Adrenal gland (tissue), 5 donors: ENCODE measurements around the gene CD74.

ENCODE experiments used
- CTCF ChIP-seq, 6 experiments: fragments of 450-650 bp in 4 of 6; fragments of 200-600 bp in 2 of 6; sonication (generic) in 1 of 6; IDR thresholded peaks; 1 replicate in 5 of 6; 2 replicates in 1 of 6; pipeline versions ENCODE4 v1.5.1 to v1.8.0; 2016 to 2021; ENCODE audit warnings: antibody characterized with exemption in 6 of 6, mild to moderate bottlenecking in 2 of 6, moderate library complexity in 1 of 6
- POLR2A ChIP-seq, 2 donors: fragments of 450-650 bp; IDR thresholded peaks; one replicate each; pipeline ENCODE4 v1.6.1; 2017; ENCODE audit warnings: antibody characterized with exemption in 2 of 2, mild to moderate bottlenecking in 2 of 2, moderate library complexity in 1 of 2
- donor health status: DM: no; HTN: no; CAD: no.

DNA sequence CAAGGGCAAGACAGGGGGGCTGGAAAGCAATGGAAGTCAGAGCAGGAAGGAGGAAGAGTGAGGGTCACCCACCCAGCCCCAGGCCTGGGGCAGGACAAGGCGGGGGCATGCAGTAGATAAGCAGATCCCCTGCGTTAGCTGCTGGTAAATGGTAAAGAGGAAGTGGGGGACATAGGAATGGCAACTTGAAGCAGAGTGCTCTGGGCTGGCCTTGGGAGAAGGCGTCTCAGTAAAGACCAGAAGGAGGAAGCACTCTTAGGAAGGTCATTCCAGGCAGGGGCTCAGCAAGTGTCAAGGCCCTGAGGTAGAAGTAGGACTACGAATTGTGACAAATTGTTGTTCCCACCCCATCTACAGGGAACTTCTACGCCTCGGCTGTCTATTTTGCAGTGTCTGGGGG, 40.1 kb downstream of the CD74 start:
- TF ChIP-seq CTCF (IDR thresholded peaks at IDR 0.05) (no peak), POLR2A (IDR thresholded peaks at IDR 0.05) (no peak)
